Right renal pelvis (tissue), 4 donors: ENCODE measurements around the gene ZNF839. TPM values are rescaled to one million over a fixed set of nuclear protein-coding genes. Genes with fewer than 3 reads are reported as not detected.
"Not testable (repeated sequence)": the region's sequence is repeated elsewhere in the genome, so short reads cannot be mapped to it uniquely, and the experiment has no call there.

ENCODE experiments used
- DNase-seq, 4 donors: peaks; one replicate each; pipeline ENCODE4 v3.0.0-alpha.2; 2013; ENCODE audit warnings: low read depth in 4 of 4, low spot score in 3 of 4, missing footprints in 1 of 4
- polyA plus RNA-seq, 4 donors: library from polyadenylated mRNA; unstranded; fragments of 120-200 nt; gene quantifications; one replicate each; pipeline ENCODE4 v1.2.1, GENCODE V29; 2013; ENCODE audit not compliant: insufficient read length in 4 of 4

ZNF839 gene
- polyA plus RNA-seq, 4 donors = 14.0 to 17.3 (median 15.3) TPM

GRCh38 chr14:102304611-102305506 is 14.7 kb upstream of the ZNF839 start, which contains the start of gene MOK:
Gene MOK (minus strand): TSS chr14:102305164. CDS start chr14:102304968, 196 bp downstream.
- DNase-seq = peak; percentile 94 to 99 (median 96)

- peak in 2 of 4 donors; percentile 67 to 72 for DNase-seq
These were observed 5.1 kb upstream of the ZNF839 start for GRCh38 chr14:102314242-102315011.

DNA sequence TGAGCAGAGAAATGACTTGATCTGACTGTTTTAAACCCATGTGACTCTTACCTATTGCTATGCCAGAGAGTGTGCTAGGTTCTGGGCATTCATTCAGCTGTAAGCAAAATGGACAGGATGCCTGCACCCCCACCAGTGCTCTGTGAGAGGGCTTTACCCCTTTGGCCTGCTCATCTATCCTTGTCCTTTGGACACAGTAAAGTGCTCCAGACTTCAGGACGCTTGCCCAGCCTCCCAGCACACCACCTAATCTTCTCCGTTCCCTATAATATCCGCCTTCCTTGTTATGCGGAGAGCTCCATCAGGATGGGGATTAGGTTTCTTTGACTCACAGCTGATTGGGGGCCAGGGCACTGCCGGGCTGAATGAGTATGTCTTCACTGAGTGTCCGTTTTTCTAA is 4.4 kb upstream of the ZNF839 start:
- DNase-seq = no peak

DNA sequence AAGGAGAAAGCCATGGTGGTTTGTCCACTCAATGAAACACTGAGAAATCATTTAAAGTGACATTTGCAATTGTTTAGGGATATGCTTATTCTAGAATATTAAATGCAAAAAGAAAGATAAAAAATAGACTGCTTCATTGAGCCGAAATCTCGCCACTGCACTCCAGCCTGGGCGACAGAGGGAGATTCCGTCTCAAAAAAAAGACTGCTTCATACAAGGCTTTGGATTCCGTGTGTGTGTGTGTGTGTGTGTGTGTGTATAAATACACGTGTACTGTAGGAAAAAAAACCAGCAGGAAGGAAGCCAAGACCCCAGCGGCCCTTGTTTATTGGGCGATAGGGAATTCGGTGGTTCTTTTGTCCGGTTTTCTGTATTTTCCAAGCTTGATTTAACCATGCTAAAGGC is 3.2 kb upstream of the ZNF839 start:
- DNase-seq = peak in 1 of 4 donors; percentile 53

DNA sequence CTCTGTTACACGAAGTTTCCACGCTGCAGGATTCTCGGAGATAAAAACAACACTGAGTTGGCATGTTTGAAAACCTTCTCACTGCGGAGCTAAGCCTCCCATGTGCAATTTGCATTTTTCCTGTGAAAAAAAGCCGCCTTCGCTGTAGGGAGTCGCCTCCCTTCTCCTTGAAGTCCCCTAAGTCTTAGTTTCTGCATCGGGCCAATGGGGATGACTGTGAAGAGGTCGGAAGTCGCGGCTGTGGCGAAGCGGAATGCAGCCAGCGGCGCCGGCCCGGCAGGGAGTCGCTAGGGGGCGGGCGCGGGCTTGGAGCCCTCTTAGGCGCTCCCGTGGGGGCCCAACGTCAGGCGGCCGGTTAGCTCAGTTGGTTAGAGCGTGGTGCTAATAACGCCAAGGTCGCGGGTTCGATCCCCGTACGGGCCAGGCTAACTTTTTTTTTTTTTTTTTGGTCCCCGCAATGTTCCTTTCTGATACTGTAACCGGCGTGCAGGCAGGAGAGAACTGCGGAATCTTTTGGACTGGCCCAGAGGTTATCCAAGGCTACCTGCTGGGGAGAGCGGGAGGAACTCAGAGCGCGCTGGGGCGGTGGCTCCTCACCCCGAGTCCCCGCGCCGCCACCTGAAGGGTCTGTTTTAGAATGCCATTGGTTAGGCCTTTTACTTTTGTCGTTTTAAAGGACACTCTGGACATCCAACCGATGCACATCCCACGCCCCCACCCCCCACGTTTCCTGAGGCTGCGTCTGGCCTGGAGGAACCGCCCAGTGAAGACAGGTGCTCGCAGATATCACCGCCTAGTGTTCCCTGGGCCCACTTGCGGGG is 2.6 kb upstream of the ZNF839 start:
- DNase-seq = peak; percentile 79 to 87 (median 83)

- DNase-seq = no peak
These were observed 1.8 kb upstream of the ZNF839 start for GRCh38 chr14:102317564-102318248.

GRCh38 chr14:102318781-102319276 is 717 bp upstream of the ZNF839 start:
- no peak for DNase-seq

DNA sequence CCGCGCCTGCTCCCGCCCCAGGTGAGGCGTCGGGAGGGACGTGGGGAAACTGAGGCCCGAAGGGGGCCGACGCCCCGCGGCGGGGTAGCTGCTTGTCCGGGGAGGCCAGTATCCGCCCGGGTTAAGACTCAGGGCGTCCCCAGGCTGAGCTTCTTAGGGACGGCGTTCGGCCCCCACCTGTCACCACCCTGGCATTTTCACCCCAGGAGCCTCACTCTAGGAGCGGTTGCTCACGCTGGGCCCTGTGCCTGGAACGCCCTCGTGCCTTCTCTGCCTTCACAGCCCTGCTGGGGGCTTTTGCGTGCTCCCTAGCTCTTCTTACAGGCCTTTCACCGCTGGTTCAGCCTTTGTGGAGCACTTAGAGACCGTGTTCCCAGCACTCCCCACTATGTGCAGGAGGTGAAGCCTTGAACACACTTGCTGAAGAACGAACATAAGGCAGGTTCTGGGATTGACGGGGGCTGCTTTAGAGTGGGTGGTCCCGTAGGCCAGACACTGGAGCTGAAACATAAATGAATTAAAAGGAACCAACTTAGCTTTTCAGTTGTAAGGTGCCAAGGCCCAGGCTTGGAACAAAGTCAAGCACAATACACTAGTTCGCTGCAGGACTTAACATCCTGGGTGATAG is 601 bp downstream of the ZNF839 start:
- DNase-seq = peak in 1 of 4 donors; percentile 35

DNA sequence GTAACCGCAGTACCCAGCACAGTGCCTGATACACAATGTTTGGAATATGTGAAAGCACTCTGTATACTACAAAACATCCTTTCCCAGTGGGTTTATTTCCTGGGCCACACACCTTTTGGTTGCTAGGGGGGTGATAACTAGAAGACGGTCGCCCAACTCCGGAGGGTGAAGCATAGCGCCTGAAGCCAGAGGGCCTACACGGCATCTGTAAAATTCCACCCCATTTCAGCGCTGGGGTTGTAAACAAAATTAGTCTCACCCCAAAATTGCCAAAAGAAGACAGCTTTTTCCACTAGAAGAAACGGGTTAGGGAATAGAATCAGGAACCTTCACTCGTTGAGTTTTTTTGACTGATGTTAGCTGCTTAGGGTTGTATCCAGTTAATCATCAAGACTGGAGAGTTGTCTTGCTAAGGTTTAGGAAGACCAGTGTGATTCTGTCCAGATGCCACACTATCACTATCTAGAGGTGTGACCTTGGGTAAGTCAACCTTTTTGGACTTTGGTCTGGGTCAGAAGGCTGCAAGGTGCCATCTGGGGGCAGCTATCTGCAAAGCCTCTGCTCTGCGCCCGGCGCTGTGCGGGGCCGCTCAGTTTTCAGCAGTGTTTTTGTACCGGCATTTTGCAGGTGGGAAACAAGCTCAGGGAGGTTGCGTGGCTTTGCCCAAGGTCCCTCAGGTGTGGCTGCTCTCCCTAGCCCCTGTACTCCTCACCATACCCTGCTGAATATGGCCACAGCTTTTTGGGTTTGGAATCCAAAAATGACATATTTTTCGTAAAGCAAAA is 1.3 kb downstream of the ZNF839 start:
- no peak for DNase-seq

GRCh38 chr14:102321456-102322422 is 2.2 kb downstream of the ZNF839 start:
- no peak for DNase-seq

DNA sequence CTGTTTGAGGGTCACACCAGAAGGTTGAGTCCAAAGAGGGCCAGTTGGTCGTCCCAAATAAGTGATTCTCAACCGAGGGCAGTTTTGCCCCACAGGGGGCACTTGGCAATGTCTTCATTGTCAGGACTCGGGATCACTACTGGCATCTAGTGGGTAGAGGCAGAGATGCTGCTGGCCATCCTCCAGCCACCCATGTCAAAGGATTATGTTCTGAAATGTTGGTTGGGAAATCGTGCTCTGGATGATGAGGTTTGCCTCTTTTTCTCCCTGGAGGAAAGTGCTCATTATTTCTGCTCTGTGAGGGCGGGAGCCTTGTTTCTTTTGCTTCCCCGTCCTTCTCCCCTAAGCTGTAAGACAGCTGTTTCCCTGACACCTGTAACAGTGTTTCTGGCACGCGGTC is 3.6 kb downstream of the ZNF839 start:
- no peak for DNase-seq

- no peak for DNase-seq
These were observed 6.3 kb downstream of the ZNF839 start for GRCh38 chr14:102325791-102326345.

DNA sequence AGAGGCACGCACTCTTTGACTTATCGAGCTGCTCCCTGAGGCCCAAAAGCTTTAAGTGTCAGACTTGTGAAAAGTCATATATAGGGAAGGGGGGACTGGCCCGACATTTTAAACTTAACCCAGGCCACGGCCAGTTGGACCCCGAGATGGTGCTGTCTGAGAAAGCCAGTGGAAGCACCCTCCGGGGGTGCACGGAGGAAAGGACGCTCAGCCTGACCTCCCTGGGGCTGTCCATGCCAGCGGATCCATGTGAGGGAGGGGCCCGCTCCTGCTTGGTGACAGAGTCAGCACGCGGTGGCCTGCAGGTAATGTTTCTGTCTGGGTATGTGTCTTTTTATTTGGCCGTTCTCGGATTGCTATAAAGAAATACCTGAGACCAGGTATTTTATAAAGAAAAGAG is 7.0 kb downstream of the ZNF839 start:
- no peak for DNase-seq

GRCh38 chr14:102329381-102329780 is 9.8 kb downstream of the ZNF839 start:
- DNase-seq = not testable (repeated sequence)

GRCh38 chr14:102330806-102331205 is 11.3 kb downstream of the ZNF839 start:
- no peak for DNase-seq

DNA sequence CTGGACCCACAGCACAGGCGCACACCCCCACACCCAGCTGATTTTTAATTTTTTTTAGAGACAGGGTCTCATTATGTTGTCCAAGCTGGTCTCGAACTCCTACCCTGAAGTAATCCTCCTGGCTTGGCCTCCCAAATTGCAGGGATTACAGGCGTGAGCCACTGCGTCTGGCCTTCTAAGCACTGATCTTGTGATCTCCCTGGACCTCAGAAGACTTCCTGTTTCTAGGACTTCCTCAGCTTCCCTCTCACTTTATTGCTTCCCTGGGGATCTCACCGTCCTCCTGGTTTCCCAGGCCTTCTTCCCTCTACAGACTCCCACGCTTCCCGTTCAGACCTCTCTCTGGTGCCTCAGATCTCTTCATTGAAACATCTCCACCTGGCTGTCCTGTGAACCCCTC is 13.8 kb downstream of the ZNF839 start:
- no peak for DNase-seq
